ENCODE data around the gene SBF2.

- TF ChIP-seq CTCF (IDR thresholded peaks at IDR 0.05) (no peak), POLR2A (IDR thresholded peaks at IDR 0.05) (no peak)
These were observed 343.6 kb downstream of the SBF2 start for GRCh38 chr11:9950462-9950861.

Measured in lower leg skin (tissue), 3 donors.